CD4-positive, alpha-beta T cell treated with Interleukin-4 for 4 hours (primary cell): Measurements from ENCODE around the gene DARS2.
"Not testable (repeated sequence)": the region's sequence is repeated elsewhere in the genome, so short reads cannot be mapped to it uniquely, and the experiment has no call there.

Source experiments
- DNase-seq: peaks from one replicate; pipeline ENCODE4 v3.0.0-alpha.2; 2020

DARS2 gene

DNA sequence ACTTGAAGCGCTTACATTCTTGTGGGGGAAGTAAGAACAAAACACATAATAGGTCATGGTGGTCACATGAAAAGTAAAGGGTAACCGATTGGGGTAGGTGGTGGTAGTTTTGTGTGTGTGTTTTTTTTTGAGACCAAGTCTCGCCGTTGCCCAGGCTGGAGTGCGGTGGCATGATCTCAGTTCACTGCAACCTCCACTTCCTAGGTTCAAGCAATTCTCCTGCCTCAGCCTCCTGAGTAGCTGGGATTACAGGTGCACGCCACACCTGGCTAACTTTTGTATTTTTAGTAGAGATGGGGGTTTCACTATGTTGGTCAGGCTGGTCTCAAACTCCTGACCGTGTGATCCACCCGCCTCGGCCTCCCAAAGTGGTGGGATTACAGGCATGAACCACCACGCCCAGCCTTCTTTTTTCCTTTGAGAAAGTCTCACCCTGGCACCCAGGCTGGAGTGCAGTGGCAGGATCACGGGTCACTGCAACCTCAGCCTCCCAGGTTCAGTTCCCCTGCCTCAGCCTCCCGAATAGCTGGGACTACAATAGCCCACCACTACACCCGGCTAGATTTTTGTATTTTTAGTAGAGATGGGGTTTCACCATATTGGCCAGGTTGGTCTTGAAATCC, 37.8 kb downstream of the DARS2 start:
- not testable (repeated sequence) for DNase-seq

DNA sequence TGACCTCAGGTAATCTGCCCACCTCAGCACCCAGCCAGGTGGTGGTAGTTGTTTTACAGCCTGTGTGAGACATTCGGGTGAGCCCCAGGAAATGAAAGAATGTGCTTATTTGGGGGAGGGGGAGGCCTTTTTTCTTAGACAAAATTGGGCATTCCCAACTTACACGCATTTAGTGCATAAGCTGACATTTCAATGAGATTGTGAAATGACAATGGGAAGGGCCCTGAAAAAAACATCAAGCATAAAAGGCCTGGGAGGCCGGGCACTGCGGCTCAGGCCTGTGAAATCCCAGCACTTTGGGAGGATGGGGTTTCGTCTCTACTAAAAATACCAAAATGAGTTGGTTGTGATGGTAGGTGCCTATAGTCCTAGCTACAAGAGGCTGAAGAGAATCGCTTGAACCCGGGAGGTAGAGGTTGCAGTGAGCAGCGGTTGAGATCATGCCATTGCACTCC, 38.3 kb downstream of the DARS2 start:
- DNase-seq, result no peak

DNA sequence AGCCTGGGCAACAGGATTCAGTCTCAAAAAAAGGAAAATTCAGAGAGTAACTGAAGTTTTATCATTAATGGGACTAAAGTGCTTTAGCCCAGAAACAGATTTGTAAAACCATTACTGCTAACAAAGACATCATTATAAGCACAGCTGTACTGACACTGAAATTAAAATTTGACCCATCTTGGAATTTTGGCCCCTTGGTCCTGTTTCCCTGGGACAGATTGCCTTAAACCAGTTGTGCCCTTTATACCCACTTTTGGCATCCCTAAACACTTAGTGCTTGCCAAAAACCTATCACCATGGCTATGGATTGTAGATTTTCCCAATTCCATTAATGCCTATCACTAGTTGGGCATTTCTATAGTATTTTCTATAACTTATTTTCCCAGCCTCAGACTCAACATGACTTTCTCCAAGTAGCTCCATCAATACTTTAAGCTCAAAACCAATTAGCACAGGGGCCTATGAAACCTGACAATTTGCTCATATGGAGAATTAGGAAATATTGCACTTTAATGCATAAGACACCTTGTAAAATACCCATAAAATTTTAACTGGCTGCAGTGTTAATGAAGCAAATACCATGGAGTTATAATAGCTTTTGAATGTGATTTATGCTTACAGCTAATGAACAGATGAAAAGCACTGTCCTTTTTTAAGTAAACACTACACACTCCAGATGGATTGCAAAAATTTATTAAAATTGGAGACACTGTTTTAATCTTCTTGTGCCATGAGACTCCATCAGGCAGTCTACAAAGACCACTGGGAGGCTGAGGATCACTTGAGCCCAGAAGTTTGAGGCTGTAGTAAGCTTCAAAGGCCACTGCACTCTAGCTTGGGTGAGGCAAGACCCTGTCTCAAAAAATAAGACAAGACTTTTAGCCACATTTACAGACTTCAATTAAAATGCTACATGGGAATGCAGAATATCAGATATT, 39.0 kb downstream of the DARS2 start:
- no peak for DNase-seq

DNA sequence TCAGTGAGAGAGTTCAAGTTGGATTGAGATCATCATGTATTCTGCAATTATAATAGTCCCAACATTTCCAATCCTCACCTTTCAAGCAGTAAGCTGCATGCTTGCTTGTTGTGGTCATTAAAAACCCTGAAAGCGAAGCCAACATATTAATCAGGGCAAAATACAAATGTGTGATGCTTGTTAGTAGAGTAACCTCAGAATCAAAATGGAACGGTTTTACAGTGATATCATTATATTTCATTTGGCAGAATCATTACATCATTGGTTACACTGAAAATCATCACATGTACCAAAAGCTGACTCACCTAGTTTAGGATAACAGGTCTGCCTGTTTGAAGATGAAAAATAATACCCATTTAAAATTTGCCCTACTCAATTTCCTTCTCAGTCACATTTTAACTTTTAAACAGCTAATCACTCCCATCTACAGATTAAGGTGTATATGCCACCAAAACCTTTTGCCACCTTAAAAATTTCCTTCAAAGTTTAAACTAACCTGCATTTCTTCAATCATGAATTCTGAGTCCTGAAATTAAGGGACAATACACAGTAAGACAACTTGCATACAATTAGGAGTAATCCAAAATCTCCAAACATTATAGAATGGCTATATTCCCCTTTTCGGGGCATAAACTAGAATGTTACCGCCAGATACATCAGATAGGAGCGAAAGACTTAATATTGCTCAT, 39.9 kb downstream of the DARS2 start:
- peak; percentile 64 for DNase-seq

DNA sequence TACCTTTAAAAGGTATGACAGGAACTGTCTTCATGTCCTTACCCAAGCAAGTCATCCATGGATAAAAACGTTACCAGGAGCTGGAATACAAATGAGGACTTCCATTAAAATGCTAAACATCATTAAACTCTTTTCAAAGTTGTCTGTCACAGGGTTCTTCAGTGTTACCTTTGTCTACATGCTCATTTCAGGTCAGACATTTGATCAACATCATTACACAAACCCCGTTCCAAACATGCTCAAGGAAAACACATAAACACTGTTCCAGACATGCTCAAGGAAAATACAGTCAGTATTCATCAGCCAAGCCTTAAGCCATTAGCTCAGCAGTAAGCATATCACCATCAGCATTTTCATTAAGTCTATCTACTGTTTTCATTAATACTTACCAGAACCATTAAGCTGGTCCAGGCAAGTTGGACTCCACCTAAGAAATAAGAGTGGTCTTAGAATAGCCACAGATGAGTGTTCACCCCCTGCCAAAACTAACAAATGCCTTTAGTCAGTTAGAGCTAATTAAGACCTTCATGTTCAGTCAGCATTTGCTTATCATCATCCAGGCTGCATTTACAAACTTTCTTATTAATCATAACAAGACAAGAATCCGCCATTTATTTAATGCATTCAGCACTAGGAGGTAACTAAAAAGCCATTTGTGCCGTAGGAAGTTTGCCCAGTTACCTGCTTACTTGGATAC, 41.1 kb downstream of the DARS2 start:
- DNase-seq, result no peak

DNA sequence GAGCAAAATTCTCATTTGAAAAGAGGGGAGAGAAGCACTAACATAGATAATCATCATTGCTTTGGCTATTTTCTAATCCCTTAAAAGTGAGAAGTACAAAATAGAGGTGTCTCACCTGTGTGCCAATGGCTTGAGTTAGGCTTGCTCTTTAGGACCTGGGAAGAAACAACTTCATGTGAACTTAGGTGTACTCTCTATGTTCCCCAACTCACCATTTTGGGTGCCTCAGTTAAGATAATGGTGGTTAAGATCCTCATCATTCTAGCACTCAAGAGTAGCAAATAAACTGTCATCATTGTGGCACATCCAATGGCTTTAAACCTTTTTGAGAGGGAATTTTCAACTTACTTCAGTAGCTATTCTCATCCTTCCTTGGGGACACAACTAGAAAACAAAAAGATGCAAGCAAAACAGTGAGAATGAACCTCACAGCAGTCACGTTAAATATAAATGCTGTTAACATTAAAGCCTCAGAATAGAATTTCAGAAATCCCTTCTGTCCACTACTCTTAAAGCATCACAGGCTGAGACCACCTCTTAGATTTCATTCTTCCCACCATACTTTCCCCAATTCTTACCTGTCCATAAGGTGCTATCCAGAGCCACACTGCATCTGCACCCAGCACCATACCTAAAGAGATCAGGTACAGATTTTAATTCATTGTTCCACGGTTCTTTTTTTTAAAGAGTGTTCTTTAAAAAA, 42.1 kb downstream of the DARS2 start:
- DNase-seq, result no peak

DNA sequence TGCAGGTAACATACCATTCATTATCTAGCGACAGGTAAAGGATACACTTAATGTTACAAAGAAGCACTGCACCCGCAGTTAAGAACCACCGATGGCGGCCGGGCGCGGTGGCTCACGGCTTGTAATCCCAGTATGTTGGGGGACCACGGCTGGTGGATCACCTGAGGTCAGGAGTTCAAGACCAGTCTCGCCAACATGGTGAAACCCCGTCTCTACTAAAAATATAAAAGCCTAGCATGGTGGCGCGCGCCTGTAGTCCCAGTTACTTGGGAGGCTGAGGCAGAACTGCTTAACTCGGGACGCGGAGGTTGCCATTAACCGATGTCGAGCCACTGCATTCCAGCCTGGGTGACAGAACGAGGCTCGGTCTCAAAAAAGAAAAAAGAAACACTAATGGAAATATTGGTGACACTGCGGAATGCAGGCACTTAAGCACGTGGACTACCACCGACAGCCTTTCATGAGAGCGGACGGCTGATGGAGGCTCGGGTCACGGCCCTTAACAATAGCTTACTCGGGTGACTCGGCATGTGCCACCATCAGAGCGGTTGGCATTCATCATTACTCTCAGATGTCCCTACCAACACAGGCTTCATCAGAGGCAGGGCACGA, 42.8 kb downstream of the DARS2 start:
- no peak for DNase-seq

DNA sequence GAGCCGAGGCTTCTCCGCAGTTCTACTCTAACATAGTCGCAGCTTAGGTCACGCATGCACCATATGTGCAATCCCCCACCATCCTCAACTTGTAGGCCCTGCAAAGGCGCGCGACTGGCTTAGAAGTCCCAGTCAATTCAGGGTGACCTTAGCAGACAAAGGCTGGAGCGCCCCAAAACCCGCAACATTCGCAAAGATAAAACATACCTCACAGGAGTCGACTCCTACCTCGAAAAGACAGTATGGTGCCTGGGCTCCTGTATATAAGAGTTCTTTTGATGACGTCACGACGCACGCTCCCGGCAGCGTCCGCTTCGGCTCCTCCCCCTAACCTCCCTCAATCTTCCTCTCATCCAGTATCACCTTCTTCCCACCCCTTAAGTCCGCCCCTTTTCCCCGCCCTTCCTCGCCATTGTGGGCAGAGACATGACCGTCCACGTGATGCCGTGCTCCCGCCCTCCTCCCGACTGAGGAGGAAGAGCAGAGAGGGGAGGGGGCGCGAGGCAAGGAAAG, 43.3 kb downstream of the DARS2 start, which contains the start of gene GAS5:
Gene GAS5, minus strand, starts transcription at position 237 of the 513 bp plus-strand sequence.
- peak; percentile 100 for DNase-seq

DNA sequence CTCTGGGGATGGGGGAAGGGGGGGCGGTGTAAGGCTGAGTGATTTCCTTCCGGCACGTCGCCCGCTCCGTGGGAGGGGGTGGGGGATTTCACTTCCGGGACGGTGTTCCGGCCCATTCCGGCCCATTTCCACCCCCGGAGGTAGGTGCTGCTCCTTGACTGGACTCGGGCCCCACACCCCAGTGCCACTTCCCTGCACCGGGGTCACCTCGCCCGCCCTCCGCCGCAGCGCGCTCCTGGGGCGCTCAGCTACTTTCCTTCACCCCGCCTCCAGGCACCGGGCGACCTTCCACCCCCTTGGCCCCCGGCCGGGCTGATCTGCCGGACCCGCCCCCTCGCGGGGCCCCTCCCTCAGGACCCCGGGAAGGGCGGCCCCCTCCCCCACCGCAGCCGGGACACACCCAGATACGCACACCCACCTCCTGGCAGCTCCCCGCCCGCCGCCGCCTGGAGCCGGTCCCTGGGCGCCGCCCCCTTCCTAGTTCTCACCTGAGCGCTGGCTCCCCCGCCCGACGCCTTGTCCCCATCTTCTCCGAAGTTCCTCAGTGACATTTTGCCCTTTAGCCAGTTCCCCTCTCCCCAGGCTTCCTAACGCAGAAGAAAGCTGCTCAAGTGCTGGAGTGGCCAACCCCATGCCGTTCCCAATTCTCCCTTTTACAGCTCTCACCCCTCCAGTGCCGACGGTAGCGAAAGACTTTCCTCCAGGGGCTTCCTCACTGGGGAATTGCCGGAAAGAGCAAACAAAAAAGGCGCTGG, 44.0 kb downstream of the DARS2 start, which contains the start of gene ZBTB37:
Gene ZBTB37, plus strand, starts transcription at position 115 of the 755 bp plus-strand sequence. CDS start 1,846 bp downstream, outside the sequence.
- DNase-seq, result peak; percentile 96

DNA sequence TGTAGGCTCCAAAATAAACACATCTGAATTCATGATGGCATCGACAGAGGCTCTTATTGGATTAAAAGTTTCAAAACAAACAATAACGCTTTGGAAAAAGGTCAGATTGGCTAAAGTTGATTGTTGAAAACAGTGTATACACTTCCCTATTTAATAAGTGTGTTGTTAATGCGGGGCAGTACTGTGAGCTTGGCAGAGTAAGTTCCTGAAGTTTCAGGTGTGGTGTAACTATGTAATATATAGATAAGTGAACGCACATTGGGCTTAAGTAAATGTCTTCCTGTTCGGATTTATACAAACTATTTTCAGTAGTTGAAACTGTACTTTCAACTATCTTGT, 44.5 kb downstream of the DARS2 start:
- DNase-seq, result no peak

DNA sequence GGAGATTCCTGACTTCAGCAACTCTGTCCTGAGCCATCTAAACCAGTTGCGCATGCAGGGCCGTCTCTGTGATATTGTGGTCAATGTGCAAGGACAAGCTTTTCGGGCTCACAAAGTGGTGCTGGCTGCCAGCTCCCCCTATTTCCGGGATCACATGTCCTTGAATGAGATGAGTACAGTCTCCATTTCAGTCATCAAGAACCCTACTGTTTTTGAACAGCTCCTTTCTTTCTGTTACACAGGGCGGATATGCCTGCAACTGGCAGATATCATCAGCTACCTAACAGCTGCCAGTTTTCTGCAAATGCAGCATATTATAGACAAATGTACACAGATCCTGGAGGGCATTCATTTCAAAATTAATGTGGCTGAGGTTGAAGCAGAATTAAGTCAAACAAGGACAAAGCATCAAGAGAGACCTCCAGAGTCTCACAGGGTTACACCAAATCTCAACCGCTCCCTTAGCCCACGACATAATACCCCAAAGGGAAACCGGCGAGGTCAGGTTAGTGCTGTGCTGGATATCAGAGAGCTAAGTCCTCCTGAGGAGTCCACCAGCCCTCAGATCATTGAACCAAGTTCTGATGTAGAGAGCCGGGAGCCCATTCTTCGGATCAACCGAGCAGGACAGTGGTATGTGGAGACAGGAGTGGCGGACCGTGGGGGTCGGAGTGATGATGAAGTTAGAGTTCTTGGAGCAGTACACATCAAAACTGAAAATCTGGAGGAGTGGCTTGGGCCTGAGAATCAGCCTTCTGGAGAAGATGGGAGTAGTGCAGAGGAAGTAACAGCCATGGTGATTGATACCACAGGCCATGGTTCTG, 46.0 kb downstream of the DARS2 start:
- DNase-seq, result peak; percentile 60

DNA sequence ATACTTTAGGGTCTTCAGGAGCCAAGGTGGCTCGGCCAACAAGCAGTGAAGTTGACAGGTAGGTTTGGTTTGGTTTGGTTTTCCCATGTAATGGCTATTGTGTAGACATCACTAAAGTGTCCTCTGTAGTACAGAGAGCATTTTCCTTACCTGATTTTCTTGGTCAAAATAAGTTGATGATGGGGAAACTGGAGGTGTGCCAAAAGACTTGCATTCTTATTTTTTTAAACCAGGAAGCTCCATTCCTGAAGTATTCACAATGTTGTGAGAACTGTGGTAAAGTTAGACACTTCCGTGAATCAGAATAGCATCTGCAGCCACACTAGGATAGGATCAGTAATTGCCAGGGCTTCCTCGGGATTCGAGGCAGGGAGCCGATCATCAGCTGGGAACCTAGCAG, 46.6 kb downstream of the DARS2 start:
- no peak for DNase-seq

DNA sequence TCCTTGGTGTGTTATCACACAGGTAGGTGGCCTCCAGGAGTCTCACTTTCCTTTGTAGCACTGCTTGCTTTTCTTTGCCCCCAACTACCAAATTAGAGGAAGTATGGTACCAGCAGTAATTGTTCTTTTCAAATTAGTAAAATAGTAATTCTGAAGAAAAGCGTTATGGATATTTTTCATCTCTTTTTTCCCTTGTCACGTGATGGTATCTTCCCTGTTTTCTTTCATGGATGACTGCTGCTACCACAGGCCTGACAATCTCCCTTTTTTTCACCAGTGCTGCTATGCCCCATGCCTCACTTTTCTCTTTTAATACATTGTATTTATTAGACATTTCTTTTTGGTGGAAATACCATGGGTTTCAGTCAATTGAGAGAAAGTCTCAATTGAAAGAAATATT, 47.0 kb downstream of the DARS2 start:
- no peak for DNase-seq

DNA sequence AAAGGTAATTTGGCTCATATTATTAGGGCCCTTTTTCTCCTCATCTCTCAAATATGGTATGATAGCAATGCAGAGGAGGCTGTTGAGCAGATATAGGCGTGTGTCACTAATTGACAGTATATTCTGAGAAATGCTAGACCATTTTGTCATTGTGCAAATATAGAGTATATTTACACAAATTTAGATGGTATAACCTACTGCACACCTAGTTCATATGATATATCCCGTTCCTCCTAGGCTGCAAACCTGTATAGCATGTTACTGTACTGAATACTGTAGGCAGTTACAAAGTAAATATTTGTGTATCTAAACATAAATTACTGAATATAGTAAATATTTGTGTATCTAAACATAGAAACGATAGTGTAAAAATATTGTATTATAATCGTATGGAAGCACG, 52.3 kb downstream of the DARS2 start:
- DNase-seq, result no peak

DNA sequence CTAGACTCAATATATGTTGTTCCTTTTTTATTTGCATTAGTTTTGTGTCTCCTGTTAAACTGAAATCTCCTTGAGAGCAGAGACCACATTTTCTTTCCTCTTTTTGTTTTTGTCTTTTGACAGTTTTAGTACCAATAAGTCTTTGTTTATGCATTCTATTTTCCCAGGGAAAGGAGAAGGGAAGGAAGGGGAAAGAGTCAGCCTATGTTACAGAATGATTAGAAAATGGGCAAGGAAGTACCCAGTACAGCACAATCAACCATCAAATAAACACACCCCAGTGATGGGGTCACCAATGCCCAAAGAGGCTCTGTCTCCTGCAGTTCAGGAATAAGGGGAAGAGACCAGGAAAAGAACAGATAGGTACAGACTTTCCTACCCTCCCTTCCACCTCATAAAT, 53.8 kb downstream of the DARS2 start:
- DNase-seq, result no peak

DNA sequence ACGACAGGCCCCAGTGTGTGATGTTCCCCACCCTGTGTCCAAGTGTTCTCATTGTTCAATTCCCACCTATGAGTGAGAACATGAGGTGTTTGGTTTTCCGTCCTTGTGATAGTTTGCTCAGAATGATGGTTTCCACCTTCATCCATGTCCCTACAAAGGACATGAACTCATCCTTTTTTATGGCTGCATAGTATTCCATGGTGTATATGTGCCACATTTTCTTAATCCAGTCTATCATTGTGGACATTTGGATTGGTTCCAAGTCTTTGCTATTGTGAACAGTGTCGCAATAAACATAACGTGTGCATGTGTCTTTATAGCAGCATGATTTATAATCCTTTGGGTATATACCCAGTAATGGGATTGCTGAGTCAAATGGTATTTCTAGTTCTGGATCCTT, 56.6 kb downstream of the DARS2 start:
- DNase-seq, result not testable (repeated sequence)

DNA sequence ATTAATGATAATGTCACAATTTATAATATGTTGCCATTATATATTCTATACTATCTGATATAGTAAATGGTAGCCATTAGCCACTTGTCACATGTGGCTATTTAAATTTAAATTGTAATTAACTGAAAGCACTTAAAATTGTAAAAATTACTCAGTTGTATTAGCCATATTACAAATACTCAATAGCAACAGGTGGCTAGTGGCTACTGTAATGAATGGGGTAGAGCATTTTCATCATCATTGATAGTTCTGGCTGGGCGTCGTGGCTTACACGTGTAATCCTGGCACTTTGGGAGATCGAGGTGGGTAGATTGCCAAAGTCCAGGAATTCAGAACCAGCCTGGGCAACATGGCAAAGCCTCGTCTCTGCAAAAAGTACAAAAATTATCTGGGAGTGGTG, 60.2 kb downstream of the DARS2 start:
- no peak for DNase-seq

DNA sequence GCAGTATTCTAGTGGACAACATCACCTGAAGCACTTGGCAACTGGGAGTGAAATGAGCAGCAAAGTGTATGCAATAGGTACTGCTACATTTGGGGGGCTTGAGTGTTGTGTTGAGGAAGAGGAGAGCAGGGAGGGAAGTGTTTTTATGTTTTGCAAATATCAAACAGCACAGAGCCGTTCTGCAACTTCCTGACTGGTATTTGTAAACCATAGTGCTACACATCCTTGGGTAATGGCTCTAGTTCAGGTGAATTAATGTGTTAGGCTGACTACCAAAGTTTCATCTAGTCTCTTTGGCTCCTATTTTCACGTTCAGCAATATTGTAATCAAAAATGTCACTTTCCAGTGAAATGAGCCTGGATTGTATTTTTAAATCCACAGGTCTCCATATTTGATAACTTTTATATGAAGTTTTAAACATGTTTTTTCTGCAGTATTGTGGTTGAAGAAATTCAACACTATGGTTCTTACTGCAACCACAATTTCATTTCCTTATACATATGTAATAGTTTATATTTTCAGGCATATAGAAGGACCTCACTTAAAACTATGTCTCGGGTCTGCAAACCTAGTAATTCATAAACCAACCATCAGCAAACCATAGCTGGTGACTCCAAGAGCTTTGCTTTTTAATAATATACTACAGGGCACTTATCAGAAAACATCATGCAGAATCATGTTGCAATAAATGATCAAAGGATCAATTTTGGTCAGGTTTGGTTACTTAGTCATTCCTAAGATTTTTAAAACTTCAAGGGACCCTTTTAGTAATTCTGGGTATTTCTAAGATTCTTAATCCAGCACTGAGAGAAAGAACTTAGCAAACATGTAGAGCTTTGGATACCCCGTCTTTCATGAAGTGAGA, 62.5 kb downstream of the DARS2 start:
- no peak for DNase-seq

DNA sequence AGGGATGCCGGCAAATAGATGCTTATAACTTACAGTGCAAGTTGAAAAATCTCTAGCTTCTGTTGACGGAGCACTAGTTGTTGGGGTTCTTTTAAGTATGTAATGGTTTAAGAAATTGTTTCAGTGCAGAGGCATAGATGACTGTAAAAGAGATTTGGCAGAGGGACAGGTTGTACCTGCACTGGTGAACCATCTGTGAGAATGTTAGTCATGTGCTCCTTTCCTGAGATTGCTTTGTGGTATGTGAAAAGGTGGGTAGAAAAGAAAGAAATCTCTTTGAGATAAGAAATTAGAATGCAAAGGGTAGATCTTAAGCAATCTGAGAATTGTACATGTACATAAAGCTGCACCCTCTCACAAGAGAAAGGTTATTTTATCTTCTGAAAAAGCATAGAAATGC, 63.2 kb downstream of the DARS2 start:
- no peak for DNase-seq
